HG02943 (cell line): Measurements from ENCODE around the gene WDR54.
"Not testable (repeated sequence)": the region's sequence is repeated elsewhere in the genome, so short reads cannot be mapped to it uniquely, and the experiment has no call there.

Source experiments
- ATAC-seq: cut with Tn5 transposase; IDR thresholded peaks from one replicate; pipeline ENCODE4 v1.9.1; 2021; ENCODE audit warnings: mild to moderate bottlenecking, low read depth, moderate library complexity; ENCODE audit not compliant: unreplicated experiment

Gene WDR54

DNA sequence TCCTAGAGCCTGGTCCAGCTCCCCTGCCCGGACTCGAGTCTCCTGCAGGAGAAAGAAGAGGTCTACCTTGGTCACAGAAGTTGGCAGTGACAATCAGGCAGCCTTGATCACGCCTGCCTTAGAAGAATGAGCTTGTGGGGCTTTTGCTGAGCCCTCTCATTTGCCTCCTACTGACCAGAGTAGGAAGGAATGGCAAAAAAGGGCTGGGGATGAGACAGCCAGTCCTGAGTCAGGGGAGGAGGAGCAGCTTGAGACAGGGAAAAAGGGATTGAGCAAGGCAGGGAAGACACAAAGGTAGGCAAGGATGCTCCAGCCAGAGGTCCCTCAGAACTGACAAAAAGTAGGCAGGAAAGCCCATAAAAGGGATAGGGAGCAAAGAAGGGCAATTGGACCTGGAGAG lies 6.0 kb downstream of the WDR54 start:
- ATAC-seq: no peak

DNA sequence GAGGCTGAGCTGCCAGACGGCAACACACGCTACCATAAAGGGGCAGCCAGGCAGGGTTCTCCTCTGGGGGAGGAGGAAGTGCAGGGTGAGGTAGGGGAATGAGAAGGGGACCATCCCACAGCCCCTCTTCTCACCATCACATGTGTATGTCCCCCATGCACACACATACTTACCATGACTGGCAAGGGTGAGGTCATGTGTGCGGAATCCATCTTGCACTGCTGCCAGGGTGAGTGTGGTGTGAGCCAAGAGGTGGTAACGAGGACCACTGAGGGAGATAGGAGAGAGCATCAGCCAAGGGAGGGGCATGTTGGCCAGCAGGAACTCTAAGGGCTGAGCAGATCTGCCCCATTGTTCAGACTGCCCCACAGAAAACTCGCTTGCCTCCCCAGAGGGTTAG lies 7.1 kb downstream of the WDR54 start:
- ATAC-seq: no peak

DNA sequence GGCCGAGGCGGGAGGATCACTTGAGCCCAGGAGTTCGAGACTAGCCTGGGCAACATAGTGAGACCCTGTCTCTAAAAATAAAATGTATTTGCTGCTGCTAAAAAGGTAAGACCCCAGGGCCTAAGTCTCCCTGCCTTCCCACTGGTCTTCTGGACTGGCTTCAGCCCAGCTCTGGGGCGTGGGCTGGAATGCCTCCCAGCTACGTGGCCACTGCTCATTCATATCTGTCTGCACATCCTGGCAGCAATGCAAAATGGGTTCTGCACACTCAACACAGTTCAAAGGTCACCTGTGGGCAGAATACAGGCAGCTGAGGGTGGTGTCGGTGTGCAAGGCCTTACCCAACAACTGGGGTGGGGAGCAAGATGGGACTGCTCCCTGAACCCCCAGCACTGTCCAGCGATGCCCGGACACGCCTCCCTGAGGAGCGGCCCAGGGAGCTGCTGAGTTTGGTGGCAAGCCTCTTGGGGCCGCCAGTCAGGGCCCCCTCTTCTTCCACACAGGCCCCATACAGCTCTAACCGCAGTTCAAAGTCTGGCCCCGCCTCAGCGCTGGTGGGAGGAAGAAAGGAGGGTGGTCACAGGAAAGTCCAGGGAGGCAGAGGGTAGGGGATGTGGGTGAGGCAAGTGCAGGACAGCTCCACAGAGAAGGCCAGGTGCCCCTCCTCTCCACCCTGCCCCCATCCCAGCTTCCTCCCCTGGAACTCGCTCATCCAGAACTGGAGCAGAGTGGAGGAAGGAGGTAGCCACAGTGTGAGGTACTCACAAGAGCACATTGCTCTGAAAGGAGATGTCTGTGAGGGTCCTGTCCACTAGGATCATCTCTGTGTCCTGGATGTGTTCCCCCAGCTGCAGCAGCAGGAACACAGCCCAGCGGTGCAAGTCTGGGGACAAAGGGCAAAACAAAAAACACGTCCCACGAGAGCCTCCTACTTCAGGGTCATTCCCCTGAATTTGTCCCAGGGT lies 8.2 kb downstream of the WDR54 start:
- no peak for ATAC-seq

GRCh38 chr2:74430502-74430901 lies 9.0 kb downstream of the WDR54 start:
- ATAC-seq: no peak

GRCh38 chr2:74436111-74436805 lies 14.7 kb downstream of the WDR54 start:
- ATAC-seq: no peak

DNA sequence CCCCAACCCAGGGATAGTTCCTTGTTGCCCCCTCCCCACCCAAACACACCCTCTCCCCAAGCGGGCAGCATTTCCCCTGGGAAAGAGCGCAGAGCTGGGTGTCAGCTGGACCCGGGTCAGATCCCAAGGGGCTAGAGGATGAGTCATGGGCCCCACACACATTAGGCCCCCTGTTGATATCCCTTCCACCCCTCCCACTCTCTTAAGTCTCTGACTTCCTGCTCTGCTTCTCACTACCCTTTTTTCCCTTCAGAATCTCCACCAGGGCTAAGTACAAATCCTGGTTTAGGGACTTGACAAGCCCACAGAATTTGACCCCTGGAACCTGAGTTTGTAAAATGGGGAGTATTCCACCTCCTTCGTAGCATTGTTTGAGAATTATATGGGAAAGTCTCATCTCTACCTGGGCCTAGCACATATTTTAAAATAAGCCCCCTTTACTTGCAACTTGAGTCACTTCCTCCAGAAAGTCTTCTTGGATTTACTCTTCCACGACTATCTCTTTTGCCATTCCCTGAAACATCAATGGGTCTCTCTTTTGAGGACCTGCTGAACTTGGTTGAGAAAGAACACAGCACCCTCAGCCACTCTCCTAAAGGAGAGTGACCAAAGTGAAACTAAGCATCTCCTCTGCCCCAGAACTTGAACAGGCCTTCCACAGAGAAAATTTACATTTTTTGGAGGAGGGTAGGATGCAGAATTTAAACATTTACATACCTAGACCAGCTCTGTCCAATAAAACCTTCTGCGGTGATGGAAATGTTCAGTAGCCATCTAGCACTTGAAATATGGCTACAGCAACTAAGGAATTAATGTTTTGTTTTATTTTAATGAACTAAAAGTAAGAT lies 15.5 kb downstream of the WDR54 start:
- no peak for ATAC-seq

GRCh38 chr2:74438248-74438647 lies 16.7 kb downstream of the WDR54 start:
- ATAC-seq: no peak

GRCh38 chr2:74439373-74439772 lies 17.8 kb downstream of the WDR54 start:
- no peak for ATAC-seq

DNA sequence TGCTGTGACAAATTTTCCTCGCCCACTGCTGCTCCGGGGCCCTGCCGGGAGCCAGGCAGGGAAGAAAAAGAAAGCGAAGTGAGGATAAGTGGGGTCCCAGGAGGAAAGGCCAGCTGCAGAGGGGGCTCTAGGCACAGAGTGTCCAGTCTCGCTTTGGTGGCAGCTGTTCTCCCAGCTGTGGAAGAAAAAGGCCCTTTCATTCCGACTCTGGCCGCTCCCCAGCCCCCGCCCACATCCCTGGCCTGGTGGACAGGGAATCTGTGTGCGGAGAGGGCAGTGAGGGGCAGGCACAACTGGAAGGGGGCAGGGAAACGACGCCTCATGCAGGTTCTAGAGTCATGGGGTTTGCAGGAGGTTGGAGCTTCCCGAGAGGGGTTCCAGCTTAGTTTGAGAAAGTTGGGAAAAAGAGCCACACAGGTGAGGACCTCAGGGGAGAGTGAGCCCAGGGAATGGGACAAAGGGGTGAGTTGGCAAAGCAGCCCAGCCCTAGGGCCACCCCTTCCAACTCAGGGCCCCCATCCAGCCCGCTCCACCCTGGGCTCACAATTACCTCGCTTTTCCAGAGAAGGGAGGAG lies 18.4 kb downstream of the WDR54 start:
- ATAC-seq: no peak

DNA sequence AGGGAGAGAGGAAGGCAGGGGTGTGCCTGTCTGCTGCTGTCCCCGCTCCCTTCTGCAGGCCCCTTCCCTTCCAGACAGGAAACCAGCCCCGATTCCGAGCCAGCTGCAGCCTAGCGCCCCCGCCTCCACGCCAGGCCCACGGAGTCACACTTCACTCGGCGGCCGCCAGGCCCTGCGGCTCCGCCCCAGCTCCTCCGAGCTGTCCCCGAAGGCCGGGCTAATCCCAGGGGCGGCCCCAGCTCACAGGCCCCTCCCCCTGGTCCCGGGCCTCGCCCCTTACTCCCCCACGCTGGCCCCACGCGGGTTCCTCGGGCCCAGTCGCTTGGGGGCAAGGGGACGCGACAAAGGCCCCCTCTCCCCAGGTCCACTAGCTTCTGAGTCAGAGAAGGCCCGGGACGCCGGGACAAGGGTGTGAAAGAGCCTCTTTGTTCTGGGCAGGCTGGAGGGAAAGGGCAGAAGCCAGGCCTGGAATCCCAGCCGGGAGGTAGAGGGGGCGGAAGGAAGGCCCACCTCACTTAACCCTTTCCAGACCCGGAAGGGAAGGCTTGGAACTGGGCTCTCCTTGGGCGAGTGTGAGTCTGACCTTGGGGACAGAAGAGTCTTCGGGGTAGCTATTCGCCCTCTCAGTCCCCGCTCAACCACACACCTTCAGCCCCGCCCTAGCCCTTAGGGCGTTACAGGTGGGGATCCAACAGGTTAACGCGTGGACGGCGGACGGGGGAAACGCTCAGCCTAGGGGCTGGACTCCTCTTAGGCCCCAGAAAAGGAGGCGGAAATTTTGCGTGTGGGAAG lies 19.0 kb downstream of the WDR54 start:
- ATAC-seq: peak; percentile 69

DNA sequence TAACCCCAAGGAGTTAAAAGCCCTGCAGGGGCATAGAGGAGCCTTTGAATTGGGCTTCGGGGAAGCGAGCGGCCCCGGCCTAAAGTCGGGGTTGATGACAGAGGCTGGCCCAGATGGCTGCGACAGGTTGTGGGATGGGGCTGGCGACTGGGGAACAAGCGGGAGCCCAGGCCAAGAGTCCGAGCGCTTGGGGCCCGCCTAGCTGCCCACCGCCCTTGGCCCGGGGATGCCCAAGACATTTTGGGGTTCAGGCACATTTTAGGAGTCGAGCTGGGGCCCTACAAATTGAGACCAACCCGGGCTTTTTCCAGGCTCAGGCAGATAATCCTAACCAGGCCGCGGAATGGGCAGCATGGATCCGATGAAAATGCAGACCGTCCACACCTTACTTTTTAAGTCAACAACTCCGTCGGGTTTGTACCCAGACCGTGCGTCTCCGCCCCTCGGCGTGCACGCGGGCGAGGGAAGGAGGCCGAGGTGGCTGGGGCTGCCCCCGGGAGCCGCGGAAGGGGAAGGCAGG lies 19.7 kb downstream of the WDR54 start:
- peak; percentile 20 for ATAC-seq

GRCh38 chr2:74441690-74442482 lies 20.4 kb downstream of the WDR54 start, which contains the start of gene RTKN:
Gene RTKN, minus strand, starts transcription at chr2:74441937. Its CDS starts 121 bp downstream, at chr2:74441816.
- ATAC-seq: peak; percentile 51

GRCh38 chr2:74442483-74443297 lies 21.2 kb downstream of the WDR54 start:
- not testable (repeated sequence) for ATAC-seq

GRCh38 chr2:74444498-74445318 lies 23.2 kb downstream of the WDR54 start:
- ATAC-seq: no peak

- no peak for ATAC-seq
Measured at GRCh38 chr2:74447230-74447999, 25.9 kb downstream of the WDR54 start.

DNA sequence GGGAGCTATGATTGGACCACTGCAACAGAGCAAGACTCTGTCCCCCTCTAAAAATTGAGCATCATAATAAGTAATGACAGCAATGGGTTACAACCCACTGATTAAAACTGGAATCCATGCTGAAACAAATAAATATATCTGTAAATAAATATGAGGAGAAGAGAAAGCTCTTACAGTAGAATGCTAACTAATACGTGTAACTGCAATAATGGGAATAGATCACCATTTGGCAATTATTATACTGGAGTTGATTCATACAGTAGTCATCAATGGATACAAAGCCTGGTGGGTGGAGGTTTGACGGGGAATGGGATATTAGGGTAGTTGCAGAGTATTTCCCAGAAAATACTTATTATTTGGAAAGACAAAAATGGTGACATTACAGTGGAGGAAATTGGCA lies 27.2 kb downstream of the WDR54 start:
- no peak for ATAC-seq
